Adrenal gland (tissue), 5 donors: Measurements from ENCODE around the gene ATP5IF1.

Experiments
- CTCF ChIP-seq, 6 experiments: fragments of 450-650 bp in 4 of 6; fragments of 200-600 bp in 2 of 6; sonication (generic) in 1 of 6; IDR thresholded peaks; 1 replicate in 5 of 6; 2 replicates in 1 of 6; pipeline versions ENCODE4 v1.5.1 to v1.8.0; 2016 to 2021; ENCODE audit warnings: antibody characterized with exemption in 6 of 6, mild to moderate bottlenecking in 2 of 6, moderate library complexity in 1 of 6
- POLR2A ChIP-seq, 2 donors: fragments of 450-650 bp; IDR thresholded peaks; one replicate each; pipeline ENCODE4 v1.6.1; 2017; ENCODE audit warnings: antibody characterized with exemption in 2 of 2, mild to moderate bottlenecking in 2 of 2, moderate library complexity in 1 of 2
- donor health status: DM: no; HTN: no; CAD: no.

DNA sequence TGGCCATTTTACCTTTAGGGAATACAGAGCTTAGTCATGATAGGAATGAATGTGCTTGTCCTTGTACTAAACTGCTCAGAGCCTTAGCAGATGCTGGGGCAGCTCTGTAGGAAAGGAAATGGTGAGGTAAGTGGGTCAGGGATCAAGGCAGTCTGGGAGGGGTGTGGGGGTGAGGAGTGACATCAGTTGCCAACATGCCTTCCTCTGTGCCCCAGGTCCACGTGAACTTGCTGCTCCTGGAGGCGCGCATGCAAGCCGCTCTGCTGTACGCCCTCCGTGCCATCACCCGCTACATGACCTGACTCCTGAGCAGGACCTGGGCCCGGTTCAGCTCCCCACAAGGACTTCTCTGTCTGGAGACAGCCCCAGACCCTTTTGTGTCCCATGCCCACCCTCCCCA, 44.6 kb downstream of the ATP5IF1 start:
- TF ChIP-seq CTCF (IDR thresholded peaks at IDR 0.05) = no peak
- no peak for TF ChIP-seq POLR2A (IDR thresholded peaks at IDR 0.05)
